Suprapubic skin (tissue), 4 donors: ENCODE data around the gene EP400. TPM values are rescaled to one million over a fixed set of nuclear protein-coding genes. Genes with fewer than 3 reads are reported as not detected.

Experiments used
- DNase-seq, 2 donors: peaks; one replicate each; pipeline ENCODE4 v3.0.0-alpha.2; 2019; ENCODE audit warnings: low spot score in 2 of 2
- H3K27ac ChIP-seq: fragments of 200-600 bp; sonication (generic); one replicate; pipeline ENCODE4 v1.5.1; 2019
- H3K27me3 ChIP-seq: fragments of 200-600 bp; sonication (generic); one replicate; pipeline ENCODE4 v1.5.1; 2019
- H3K36me3 ChIP-seq: fragments of 200-600 bp; sonication (generic); one replicate; pipeline ENCODE4 v1.5.1; 2019
- H3K4me1 ChIP-seq: fragments of 200-600 bp; sonication (generic); one replicate; pipeline ENCODE4 v1.5.1; 2019
- H3K4me3 ChIP-seq: fragments of 200-600 bp; sonication (generic); one replicate; pipeline ENCODE4 v1.5.1; 2019; ENCODE audit warnings: mild to moderate bottlenecking
- H3K9me3 ChIP-seq: fragments of 200-600 bp; sonication (generic); one replicate; pipeline ENCODE4 v1.5.1; 2019
- EP300 ChIP-seq: sonication (generic); formaldehyde crosslinking; IDR thresholded peaks from one replicate; pipeline ENCODE4 v1.6.1; 2017; ENCODE audit warnings: antibody characterized with exemption
- POLR2A ChIP-seq, 2 donors: fragments of 450-650 bp; IDR thresholded peaks; one replicate each; pipeline ENCODE4 v1.6.1; 2017; ENCODE audit warnings: antibody characterized with exemption in 2 of 2, mild to moderate bottlenecking in 2 of 2, moderate library complexity in 2 of 2
- POLR2AphosphoS5 ChIP-seq, 3 donors: sonication (generic); formaldehyde crosslinking; IDR thresholded peaks; one replicate each; pipeline ENCODE4 v1.6.1; 2017; ENCODE audit warnings: antibody characterized with exemption in 3 of 3
- WGBS: methylation state at CpG from one replicate; pipeline ENCODE4 v1.1.5; 2018; 5-methylcytosine and 5-hydroxymethylcytosine counted together
- total RNA-seq, 4 donors: library from RNA; depleted of rRNA; stranded (reverse); fragments of >200 nt; gene quantifications; one replicate each; pipeline ENCODE4 v1.1.0, GENCODE V29; 2016
- TF ChIP-seq, protein P1 (sequence below), 2 donors: fragments of 200-600 bp in 1 of 2; fragments of 450-650 bp in 1 of 2; sonication (generic) in 1 of 2; IDR thresholded peaks; one replicate each; pipeline ENCODE4 v1.5.1; 2016 to 2019; ENCODE audit warnings: antibody characterized with exemption in 2 of 2, mild to moderate bottlenecking in 1 of 2, moderate library complexity in 1 of 2

The EP400 gene
- total RNA-seq, 4 donors from 2014 or later, result 32.0 to 81.3 (median 40.1) TPM

DNA sequence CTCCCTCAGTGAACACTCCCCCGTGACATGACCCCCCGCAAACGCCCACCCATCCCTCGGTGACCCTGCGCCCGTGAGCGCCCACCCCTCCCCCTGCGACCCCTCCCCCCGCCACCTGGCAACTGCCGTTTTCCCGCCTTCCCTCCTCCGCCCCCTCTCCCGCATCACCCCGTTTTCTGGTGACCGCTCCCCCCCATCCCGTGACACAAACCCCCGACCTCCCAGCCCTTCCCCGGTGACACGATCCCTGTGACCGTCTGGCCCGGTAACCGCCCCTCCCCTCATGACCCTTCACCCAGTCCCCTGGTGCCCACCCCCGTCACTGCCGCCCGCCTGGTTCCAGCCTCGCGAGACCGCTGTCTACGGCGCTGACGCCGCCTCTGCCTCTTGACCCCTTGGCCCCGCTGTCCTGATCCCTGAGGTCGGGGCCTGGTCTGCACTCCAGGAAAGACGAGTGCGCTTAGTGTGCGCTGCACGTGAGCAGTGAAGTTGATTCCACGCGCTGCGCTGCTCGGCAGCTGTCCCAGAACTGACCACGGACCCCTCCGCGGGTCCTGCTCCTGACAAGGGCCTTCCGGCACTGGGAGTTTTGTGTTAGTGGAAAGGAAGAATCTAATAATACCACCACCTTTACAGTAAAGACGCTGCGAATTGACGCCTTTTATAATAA, 135.0 kb downstream of the EP400 start:
- H3K4me3 ChIP-seq, result peak overlapping the region; percentile 96
- no peaks in the 10 kb centered on the region for H3K9me3 ChIP-seq
- H3K4me1 ChIP-seq, result peaks cover 27% of the 10 kb centered on the region
- TF ChIP-seq EP300 (no peak), POLR2A (IDR thresholded peaks at IDR 0.05) (no peak), POLR2AphosphoS5 (IDR thresholded peaks at IDR 0.05) (no peak)
- TF ChIP-seq, protein P1, sequence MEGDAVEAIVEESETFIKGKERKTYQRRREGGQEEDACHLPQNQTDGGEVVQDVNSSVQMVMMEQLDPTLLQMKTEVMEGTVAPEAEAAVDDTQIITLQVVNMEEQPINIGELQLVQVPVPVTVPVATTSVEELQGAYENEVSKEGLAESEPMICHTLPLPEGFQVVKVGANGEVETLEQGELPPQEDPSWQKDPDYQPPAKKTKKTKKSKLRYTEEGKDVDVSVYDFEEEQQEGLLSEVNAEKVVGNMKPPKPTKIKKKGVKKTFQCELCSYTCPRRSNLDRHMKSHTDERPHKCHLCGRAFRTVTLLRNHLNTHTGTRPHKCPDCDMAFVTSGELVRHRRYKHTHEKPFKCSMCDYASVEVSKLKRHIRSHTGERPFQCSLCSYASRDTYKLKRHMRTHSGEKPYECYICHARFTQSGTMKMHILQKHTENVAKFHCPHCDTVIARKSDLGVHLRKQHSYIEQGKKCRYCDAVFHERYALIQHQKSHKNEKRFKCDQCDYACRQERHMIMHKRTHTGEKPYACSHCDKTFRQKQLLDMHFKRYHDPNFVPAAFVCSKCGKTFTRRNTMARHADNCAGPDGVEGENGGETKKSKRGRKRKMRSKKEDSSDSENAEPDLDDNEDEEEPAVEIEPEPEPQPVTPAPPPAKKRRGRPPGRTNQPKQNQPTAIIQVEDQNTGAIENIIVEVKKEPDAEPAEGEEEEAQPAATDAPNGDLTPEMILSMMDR (IDR thresholded peaks at IDR 0.05), result no peak
- no peaks in the 10 kb centered on the region for H3K36me3 ChIP-seq
- DNase-seq, result peak in 1 of 2 donors; percentile 84
- H3K27ac ChIP-seq, result peak overlapping the region; percentile 89
- 7% methylated on average over 23 of the region's 49 CpGs for WGBS
- no peaks in the 10 kb centered on the region for H3K27me3 ChIP-seq

DNA sequence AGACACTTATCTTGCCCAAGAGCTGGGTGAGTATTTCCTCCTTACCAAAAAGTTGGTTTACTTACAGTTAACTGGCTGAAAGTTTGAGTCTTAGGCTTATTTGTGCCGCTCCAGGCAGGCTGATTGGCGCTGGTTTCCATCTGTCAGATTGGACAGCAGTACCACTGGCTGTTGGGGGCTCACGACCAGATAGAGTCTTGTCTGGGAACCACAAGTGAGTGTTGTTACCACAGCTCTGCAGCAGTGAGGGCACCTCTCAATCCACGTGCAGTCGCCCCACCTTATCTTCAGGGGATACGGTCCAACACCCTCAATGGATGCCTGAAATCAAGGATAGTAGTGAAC, 135.5 kb downstream of the EP400 start:
- H3K27me3 ChIP-seq, result no peaks in the 10 kb centered on the region
- H3K4me3 ChIP-seq, result peak overlapping the region; percentile 96
- 31% methylated on average over 6 of the region's 6 CpGs for WGBS
- peak in 1 of 2 donors; percentile 55 for DNase-seq
- TF ChIP-seq POLR2A (IDR thresholded peaks at IDR 0.05) (no peak), EP300 (no peak)
- H3K27ac ChIP-seq, result peak overlapping the region; percentile 89
- H3K4me1 ChIP-seq, result peaks cover 23% of the 10 kb centered on the region
- H3K36me3 ChIP-seq, result no peaks in the 10 kb centered on the region
- no peaks in the 10 kb centered on the region for H3K9me3 ChIP-seq

DNA sequence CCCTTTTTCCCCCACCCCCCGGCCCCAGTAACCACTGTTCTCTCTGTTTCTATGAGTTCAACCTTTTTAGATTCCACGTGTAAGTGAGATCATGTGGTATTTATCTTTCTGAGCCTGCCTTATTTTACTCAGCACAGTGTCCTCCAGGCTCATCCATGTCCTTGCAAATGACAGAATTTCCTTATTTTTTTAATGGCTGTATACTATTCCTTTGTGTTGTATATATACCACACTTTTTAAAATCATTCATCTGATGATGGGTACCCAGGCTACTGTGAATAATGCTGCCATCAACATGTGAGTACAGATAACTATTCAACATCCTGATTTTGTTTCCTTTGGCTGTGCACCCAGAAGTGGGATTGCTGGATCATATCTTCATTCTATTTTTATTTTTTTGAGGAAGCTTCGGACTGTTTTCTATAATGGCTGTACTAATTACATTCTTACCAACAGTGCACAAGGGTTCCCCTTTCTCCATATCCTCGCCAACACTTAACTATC, 139.7 kb downstream of the EP400 start:
- DNase-seq, result no peak
- peaks cover 17% of the 10 kb centered on the region for H3K4me1 ChIP-seq
- no peaks in the 10 kb centered on the region for H3K27me3 ChIP-seq
- no peaks in the 10 kb centered on the region for H3K9me3 ChIP-seq
- peaks cover 18% of the 10 kb centered on the region for H3K36me3 ChIP-seq
- H3K4me3 ChIP-seq, result no peak overlapping the region
- TF ChIP-seq EP300 (no peak), POLR2A (IDR thresholded peaks at IDR 0.05) (no peak), POLR2AphosphoS5 (IDR thresholded peaks at IDR 0.05) (no peak)
- TF ChIP-seq, protein P1 (IDR thresholded peaks at IDR 0.05), result no peak
- 84% methylated on average over 4 of the region's 4 CpGs for WGBS
- no peak overlapping the region for H3K27ac ChIP-seq

DNA sequence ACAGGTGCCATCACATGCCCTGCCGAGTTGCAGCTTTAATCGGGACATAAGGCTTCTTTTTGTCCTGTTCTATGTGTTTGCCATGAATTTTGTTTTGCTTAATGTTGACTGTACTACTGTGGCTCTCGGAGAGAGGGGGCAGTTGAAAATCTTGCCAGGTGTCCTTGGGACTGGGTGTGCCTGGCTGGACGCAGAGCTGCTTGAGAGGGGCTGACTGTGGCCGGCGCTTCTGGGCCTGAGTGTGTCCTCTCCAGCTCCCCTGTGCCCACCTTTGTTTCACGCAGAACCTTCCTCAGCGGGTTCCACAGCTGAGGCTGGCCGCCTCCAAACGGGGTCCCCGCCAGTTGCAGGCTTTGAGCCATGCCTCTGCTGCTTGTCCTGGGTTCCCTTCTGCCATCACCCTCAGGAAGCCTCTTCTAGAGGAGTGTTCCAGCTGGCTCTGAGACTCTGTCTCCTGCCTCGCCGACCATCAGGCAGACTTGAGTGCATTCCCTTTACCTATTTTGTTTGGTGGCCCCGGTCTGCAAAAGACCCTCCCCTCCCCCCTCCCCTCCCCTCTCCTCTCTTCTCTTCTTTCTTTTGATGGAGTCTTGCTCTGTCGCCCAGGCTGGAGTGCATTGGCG, 144.6 kb downstream of the EP400 start:
- no peaks in the 10 kb centered on the region for H3K9me3 ChIP-seq
- peaks cover 18% of the 10 kb centered on the region for H3K36me3 ChIP-seq
- no peaks in the 10 kb centered on the region for H3K4me1 ChIP-seq
- H3K27ac ChIP-seq, result no peak overlapping the region
- peak in 1 of 2 donors; percentile 55 for DNase-seq
- TF ChIP-seq, protein P1 (IDR thresholded peaks at IDR 0.05), result no peak
- TF ChIP-seq POLR2A (IDR thresholded peaks at IDR 0.05) (no peak), EP300 (no peak), POLR2AphosphoS5 (IDR thresholded peaks at IDR 0.05) (no peak)
- no peak overlapping the region for H3K4me3 ChIP-seq
- WGBS, result 96% methylated on average over 14 of the region's 16 CpGs
- no peaks in the 10 kb centered on the region for H3K27me3 ChIP-seq

DNA sequence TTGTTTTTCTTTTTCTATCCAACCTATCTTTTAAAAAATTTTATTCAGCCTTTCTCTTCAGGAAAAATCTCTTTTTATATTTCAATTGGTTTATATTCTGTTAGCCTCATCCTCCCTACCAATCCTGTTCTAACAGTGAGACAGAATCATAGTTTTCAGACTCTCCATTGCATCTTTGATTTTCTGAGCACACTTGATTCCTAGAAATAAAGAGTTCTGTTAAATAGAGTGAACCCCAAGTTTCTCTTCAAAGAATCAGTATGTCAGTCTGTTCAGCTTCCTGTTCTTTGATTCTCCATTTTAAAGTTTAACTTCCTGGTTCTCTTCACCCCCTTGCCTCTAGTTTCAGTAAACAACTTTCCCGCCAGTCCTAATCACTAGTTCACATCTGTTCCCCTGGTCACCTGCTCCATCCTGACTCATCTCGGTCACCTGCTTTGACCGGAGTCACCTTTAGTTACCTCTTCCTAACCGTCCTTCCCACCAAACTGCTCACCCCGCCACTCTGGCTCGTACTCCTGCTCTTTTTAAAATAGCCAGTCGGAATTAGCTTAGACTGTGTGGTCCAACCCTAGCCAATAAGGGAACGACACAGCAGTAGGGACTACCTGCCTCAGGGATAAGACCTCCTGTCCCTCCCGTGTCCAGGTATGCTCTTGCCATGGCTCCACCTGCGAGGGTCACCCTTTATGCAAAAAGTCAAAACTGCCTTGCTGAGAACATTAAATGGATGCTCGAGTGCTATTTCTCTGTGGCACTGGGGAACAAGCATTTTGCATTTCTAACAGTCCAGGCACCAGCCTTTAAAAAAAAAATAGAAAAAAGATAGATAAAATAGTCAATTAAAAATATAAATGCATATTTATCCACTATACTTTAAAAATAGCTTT, 146.0 kb downstream of the EP400 start:
- DNase-seq, result no peak
- TF ChIP-seq, protein P1 (IDR thresholded peaks at IDR 0.05), result no peak
- TF ChIP-seq POLR2A (IDR thresholded peaks at IDR 0.05) (no peak), EP300 (no peak), POLR2AphosphoS5 (IDR thresholded peaks at IDR 0.05) (no peak)
- Histone ChIP-seq H3K9me3 (no peaks in the 10 kb centered on the region), H3K4me3 (no peak overlapping the region), H3K36me3 (peaks cover 26% of the 10 kb centered on the region), H3K4me1 (no peaks in the 10 kb centered on the region), H3K27ac (no peak overlapping the region), H3K27me3 (no peaks in the 10 kb centered on the region)
- WGBS, result 94% methylated on average over 11 of the region's 11 CpGs
